Raji (cell line): ENCODE results near the gene MKI67.

Experiments
- POLR2A ChIP-seq: IDR thresholded peaks from 2 replicates; pipeline ENCODE4 v1.6.1; 2011; ENCODE audit warnings: low read depth, low read length, control low read depth; ENCODE audit not compliant: insufficient read depth

Gene MKI67

DNA sequence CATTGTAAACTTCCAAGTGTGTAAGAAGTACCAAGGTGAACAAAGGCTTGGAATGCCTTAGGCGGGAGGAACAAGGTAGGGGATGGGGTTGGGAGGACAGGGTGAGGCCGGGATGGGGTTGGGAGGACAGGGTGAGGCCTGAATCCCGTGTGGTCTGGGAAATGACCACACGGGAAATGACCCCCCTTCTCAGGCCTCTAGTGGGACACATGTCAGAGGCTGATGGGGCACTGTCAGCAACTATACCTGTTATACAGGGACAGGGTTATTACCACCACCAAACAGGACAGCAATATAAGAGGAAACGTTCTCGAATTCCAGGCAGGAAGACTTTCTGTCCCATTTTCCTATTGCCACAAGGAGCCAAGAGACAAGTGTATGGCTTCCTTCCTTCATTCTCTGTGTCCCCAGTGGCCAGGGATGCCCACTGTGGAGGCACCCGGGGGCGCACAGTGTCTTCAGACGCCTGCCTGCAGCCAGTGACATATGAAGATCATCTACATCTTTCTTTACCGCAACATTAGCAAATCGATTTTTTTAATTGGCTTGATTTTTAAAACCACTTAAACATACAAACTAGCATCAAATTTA lies 1.3 kb downstream of the MKI67 start:
- TF ChIP-seq POLR2A, result no peak

DNA sequence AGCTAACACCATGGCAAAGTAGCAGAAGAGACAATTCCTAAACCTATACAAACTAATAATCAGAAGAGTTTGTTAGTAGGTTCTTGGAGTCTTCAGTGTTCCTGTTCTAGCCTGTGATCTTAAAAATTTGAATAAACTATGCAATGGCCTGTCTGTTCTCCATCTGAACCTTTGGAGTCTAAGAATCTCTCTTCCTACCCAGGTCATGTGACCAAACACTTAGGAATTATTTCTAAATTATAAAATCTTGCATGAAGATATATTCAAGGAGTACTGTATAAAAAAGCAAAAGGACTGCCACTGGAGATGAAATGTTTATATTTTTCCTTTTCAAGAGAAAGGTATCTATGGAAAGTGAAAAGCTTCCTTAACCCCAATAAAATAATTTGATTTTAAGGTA lies 2.4 kb downstream of the MKI67 start:
- TF ChIP-seq POLR2A, result no peak

DNA sequence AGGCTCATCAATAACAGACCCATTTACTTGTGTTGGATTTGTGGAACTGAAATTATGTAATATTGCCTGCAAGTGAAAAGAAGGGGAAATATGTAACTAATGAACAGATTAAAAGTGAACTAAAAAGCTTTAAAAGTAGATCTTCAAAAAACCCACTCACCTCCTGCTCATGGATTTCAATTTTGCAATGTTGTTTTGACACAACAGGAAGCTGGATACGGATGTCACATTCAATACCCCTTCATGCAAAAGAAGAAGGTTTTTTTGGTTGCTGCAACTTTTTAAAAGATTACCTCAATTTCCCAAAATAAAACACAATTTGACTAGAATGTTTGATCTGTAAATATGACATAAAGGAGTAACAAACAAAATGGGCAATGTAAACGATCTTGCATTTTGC lies 3.3 kb downstream of the MKI67 start:
- no peak for TF ChIP-seq POLR2A

GRCh38 chr10:128121750-128122412 lies 4.3 kb downstream of the MKI67 start:
- no peak for TF ChIP-seq POLR2A

- no peak for TF ChIP-seq POLR2A
Measured at GRCh38 chr10:128116851-128117615, 9.2 kb downstream of the MKI67 start.

DNA sequence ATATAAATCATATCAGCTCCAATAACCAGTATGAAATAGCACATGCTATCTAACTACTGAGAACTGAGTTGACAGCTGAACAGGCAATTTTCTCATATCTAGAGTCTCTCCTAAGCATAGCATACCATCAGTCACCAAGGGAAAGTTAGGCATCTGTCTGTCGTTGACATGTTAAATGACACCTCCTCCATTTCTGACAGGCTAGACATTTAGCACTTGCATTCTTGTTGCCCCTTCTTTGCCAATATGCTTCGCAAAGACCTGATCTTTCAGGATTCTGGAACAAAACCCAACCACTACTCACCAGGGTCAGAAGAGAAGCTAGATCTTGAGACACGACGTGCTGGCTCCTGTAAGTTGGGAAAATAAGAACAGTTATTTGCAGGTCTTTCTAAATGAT lies 10.0 kb downstream of the MKI67 start:
- no peak for TF ChIP-seq POLR2A

DNA sequence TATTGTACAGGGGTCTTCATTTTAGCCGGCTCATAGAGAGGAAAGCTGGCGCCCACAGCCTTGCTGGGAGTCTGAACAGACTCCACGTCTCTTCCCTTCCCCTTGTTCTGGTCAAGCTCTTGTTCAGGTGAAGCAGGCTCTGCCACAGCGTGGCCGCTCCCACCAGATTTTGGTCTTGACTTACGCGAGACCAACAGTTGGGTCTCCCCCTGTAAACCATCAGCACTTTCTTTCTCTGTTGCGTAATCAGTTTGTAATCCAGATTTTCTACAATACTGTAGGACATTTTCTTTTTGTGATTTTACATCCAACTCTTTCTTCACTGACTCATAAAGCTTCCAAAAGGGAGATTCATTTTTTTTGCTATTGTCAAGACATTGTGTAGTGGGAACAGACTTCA lies 10.9 kb downstream of the MKI67 start:
- no peak for TF ChIP-seq POLR2A

GRCh38 chr10:128114901-128115300 lies 11.3 kb downstream of the MKI67 start:
- TF ChIP-seq POLR2A, result no peak

DNA sequence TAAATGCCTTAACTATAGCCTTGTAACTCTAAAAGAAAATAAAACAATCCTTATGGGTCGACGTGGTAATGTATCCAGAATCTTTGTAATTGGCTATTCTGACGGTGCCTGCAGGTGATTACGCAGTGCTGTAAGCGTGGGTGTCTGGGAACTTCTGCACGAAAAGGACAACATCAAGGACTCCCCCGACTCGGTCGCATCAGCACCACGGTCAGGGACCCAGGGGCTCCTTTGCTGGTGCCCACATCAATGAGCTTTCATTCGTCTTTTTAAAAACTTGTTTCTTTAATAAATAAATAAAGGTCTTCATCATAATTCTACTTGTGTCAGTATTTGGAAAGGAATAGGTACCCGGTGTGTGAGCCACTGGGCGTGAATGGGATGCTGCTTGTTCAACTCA lies 13.2 kb downstream of the MKI67 start:
- TF ChIP-seq POLR2A, result no peak

- TF ChIP-seq POLR2A, result no peak
Measured at GRCh38 chr10:128111696-128112095, 14.5 kb downstream of the MKI67 start.

- TF ChIP-seq POLR2A, result no peak
Measured at GRCh38 chr10:128110339-128110738, 15.9 kb downstream of the MKI67 start.

GRCh38 chr10:128109707-128110106 lies 16.5 kb downstream of the MKI67 start:
- TF ChIP-seq POLR2A, result no peak

DNA sequence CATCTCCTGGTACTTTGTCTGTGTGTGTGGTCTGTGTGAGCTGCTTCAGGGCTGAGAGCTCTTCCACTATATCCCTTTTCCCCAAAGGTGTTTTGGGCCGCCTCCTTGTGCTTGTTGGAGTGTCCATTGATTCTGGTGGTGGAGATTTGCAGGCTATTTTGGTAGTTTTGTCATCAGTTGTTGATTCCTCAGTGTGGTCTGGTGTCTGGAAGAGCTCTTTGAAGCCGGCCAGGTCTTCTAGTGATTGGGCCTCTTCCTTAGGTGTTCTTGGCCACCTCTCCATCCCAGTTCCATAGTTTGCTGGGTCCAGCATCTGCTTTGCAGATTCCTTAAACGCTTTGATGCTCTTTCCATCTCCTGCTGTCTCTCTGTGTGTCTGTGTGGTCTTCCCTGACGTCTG lies 20.8 kb downstream of the MKI67 start:
- TF ChIP-seq POLR2A, result no peak

GRCh38 chr10:128103229-128103714 lies 23.0 kb downstream of the MKI67 start:
- no peak for TF ChIP-seq POLR2A

DNA sequence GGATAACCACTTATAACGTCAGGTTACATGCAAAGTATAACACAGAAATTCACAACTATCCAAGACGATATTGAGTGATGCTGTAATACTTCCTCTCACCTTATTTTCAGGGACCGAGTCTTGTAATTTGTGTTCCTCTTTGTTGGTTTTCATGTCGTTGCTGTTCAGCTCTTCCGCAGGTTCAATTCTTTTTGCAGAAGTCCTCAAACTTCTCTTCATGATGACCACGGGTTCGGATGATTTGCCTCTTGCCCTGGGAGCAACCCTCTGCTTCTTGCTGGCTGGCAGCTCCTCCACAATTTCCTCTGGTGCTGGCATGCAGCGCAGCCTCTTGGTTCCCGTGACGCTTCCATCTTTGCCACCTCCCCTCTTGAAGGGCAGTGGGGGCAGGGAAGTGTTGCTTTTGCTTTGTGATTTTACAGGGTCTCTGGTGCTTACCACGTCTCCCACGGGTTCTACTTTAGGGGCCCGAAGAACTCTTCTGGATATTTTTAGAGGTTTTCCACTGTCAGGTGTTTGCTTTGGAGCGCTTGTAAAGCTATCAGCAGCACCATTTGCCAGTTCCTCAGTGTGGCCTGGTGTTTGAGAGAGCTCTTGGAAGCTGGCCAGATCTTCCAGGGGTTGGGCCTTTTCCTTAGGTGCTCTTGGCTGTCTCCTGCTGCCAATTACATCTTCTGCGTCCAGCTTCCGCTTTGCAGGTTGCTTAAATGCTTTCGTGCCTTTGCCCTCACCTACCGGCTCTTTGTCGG lies 23.6 kb downstream of the MKI67 start:
- no peak for TF ChIP-seq POLR2A
